Motor neuron (in vitro differentiated cells): ENCODE measurements around the gene ENPP3. TPM values are rescaled to one million over a fixed set of nuclear protein-coding genes. Genes with fewer than 3 reads are reported as not detected.

Source experiments
- ATAC-seq, 8 experiments: fragments of 200-7000 bp; cut with Tn5 transposase; replicated peaks in 6 of 8; 2 replicates each; pipeline ENCODE4 v1.8.0; 2021; ENCODE audit warnings: mild to moderate bottlenecking in 8 of 8, moderate library complexity in 8 of 8
- H3K27ac ChIP-seq, 2 donors: fragments of 250-450 bp; sonication (Bioruptor Pico); 2 replicates each; pipeline ENCODE4 v1.9.0; 2021; ENCODE audit warnings: antibody characterized with exemption in 2 of 2, mild to moderate bottlenecking in 2 of 2, moderate library complexity in 1 of 2
- H3K4me1 ChIP-seq, 2 donors: fragments of 250-450 bp; sonication (Bioruptor Pico); replicated peaks in 1 of 2; 2 replicates each; pipeline ENCODE4 v1.6.1; 2021; ENCODE audit warnings: antibody characterized with exemption in 2 of 2, mild to moderate bottlenecking in 2 of 2, moderate library complexity in 1 of 2
- H3K4me3 ChIP-seq, 5 donors: fragments of 250-450 bp; sonication (Bioruptor Pico); 2 replicates each; pipeline ENCODE4 v1.9.0; 2021; ENCODE audit warnings: antibody characterized with exemption in 5 of 5, mild to moderate bottlenecking in 5 of 5, moderate library complexity in 4 of 5
- WGBS, 10 experiments: fragments of 450-650 bp; shearing (Covaris generic); methylation state at CpG; one replicate each; pipeline ENCODE4 v1.0.0; 2022; 5-methylcytosine and 5-hydroxymethylcytosine counted together
- in situ Hi-C, 9 experiments: fragments of 400-800 bp; cut with MboI; loops; one replicate each; pipeline ENCODE4 v1.15.0; 2021; ENCODE audit warnings: low sequenced_read_pairs in 9 of 9, low pct_unique_long_range_greater_than_20kb in 2 of 9; ENCODE audit not compliant: unreplicated experiment in 9 of 9
- total RNA-seq, 8 experiments: library from RNA; unstranded; fragments of 300-600 nt; gene quantifications; 2 replicates each; pipeline versions ENCODE4 v1.2.3 to v1.2.4, GENCODE V29; 2022

Gene ENPP3
- total RNA-seq, 8 experiments from 2014 or later = 0.14 to 0.78 (median 0.27) TPM; not detected in 3

DNA sequence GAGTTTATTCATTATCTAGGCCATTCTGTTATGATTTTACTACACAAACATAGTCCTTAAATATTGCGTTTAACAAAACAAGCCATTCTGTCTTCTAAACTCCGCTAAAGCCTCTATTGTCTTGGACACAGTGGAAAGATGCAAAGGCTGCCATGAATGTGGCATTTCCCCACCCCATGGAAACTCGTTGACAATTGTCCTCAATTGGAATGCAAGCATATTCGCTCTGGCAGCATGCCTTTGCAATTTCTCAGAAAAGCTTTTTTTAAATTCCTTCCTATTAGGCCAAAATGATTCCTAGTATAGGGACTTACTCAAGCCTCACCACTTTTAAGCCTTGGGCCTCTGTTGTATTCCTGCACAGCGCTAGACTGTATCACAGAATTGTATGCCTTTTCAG is 41.3 kb downstream of the ENPP3 start:
- in situ Hi-C loops = loop anchor here in 6 of 9 experiments (25.0 kb wide), 3 partner anchors 209 to 534 kb away; no protein-coding TSS in a partner anchor
- WGBS, 10 experiments = 20 to 66% (median 42%) methylated on average over 1 to 5 of the region's 5 CpGs
- ATAC-seq = peak in 6 of 8 experiments; percentile 16 to 82 (median 72)

DNA sequence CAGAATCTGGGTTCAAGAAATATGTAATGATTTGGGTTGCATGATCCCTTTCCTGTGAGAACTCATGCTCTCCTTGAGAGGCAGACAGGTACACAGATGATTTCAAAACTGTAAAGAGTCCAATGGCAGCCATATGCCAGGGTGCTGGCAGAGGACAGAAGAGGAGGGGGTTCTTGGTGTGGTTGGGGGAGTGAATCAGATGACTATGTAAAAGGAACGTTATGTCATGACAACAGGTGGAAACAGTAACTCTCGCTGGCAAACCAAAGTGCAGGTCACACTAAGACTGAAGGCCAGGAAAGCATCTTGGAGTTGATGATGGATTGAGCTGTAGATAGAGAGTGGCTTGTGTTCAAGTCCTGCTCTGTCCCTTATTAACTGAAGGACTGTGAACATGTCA is 43.8 kb downstream of the ENPP3 start:
- ATAC-seq = no peak
- no peak overlapping the region for H3K4me3 ChIP-seq
- in situ Hi-C loops = loop anchor here in 6 of 9 experiments (25.0 kb wide), 3 partner anchors 206 to 531 kb away; no protein-coding TSS in a partner anchor
- 20 to 100% (median 94%) methylated on average over 1 to 2 of the region's 2 CpGs; no CpG with 5 or more reads in 1 of the 10 experiments for WGBS, 10 experiments
- H3K4me1 ChIP-seq = no peaks in the 10 kb centered on the region
- H3K27ac ChIP-seq = no peak overlapping the region

More for the DNA sequence above, 41.3 kb downstream of the ENPP3 start:
- Histone ChIP-seq H3K27ac (no peak overlapping the region), H3K4me3 (no peak overlapping the region), H3K4me1 (no peaks in the 10 kb centered on the region)

DNA sequence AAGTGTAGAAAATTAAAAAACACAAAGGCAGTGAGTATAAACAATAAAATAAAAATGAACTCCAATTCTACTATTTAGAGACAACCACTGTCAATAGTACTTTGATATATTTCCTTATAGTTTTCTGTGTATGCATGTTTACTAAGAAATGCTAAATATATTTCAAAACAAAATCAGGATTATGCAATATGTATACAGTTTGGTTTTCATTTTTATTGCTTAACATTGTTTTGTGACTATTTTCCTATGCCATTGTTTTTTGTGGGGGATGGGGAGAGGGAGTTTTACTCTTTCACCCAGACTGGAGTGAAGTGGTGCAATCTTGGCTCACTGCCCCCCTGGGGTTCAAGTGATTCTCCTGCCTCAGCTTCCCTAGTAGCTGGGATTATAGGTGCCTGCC is 44.5 kb downstream of the ENPP3 start:
- no peak for ATAC-seq
- Histone ChIP-seq H3K4me1 (no peaks in the 10 kb centered on the region), H3K4me3 (no peak overlapping the region), H3K27ac (no peak overlapping the region)
- in situ Hi-C loops = loop anchor here in 6 of 9 experiments (25.0 kb wide), 3 partner anchors 206 to 531 kb away; no protein-coding TSS in a partner anchor

DNA sequence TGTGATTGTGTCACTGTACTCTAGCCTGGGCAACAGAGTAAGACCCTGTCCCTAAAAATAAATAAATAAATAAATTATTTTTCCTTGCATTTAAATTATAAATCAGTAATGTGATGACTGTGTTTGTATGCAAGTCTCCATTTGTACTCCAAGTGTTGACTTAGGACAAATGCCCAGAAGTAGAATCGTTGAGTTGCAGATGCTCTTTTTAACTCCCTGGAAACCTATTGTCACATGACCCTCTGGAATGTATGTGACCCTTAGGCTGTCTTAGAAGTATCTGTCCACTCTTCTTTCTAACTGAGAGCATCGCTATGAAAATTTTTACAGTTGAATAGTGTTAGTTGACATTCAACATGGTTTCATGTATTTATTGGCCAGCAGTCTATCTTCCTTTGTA is 45.3 kb downstream of the ENPP3 start:
- no peak overlapping the region for H3K27ac ChIP-seq
- H3K4me3 ChIP-seq = no peak overlapping the region
- peak in 4 of 8 experiments; percentile 36 to 77 (median 58) for ATAC-seq
- in situ Hi-C loops = loop anchor here in 6 of 9 experiments (25.0 kb wide), 3 partner anchors 205 to 530 kb away; no protein-coding TSS in a partner anchor
- no peaks in the 10 kb centered on the region for H3K4me1 ChIP-seq
- WGBS, 10 experiments = 0 to 67% (median 46%) methylated on average over 1 to 2 of the region's 2 CpGs; no CpG with 5 or more reads in 4 of the 10 experiments

DNA sequence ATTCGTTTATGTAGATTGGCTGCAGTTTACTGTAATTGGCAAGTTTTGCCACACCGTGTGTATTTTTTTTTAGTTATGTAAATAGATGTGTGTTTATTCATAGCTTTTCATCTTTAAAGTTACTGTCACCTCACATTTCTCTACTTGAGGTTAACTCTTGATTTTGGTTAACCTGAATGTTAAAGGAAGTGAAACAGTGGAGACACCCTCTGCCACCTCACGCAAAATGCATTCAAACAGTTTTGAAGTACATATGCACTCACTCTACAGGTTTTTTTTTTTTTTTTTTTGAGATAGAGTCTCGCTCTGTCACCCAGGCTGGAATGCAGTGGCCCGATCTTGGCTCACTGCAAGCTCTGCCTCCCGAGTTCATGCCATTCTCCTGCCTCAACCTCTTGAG is 46.4 kb downstream of the ENPP3 start:
- WGBS, 10 experiments = 38 to 100% (median 76%) methylated on average over 1 to 6 of the region's 6 CpGs
- H3K27ac ChIP-seq = no peak overlapping the region
- ATAC-seq = no peak
- in situ Hi-C loops = loop anchor here in 6 of 9 experiments (25.0 kb wide), 3 partner anchors 204 to 529 kb away; no protein-coding TSS in a partner anchor
- no peaks in the 10 kb centered on the region for H3K4me1 ChIP-seq
- H3K4me3 ChIP-seq = no peak overlapping the region

DNA sequence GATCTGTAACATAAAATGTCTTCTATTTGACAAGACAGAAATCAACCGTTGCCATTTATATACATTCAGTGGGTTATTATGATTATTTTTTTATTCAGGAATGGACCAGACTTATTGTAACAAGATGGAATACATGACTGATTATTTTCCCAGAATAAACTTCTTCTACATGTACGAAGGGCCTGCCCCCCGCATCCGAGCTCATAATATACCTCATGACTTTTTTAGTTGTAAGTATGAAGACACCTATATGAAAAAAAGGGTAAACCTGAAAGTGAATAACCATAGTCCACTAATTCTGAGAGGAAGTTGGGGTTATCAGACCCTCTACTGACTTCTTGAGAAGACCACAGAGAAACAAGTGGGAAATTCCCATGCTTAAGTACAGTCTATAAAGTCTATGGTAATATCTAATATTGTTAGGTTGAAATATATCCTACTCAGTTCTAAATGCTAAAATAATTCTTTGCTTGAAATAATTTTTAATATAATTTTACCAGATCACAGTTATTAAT is 48.2 kb downstream of the ENPP3 start:
- no peak for ATAC-seq
- Histone ChIP-seq H3K4me1 (no peaks in the 10 kb centered on the region), H3K27ac (no peak overlapping the region), H3K4me3 (no peak overlapping the region)
- WGBS, 10 experiments = 87 to 100% (median 100%) methylated on average over 2 to 4 of the region's 4 CpGs; no CpG with 5 or more reads in 1 of the 10 experiments
- in situ Hi-C loops = loop anchor here in 6 of 9 experiments (25.0 kb wide), 3 partner anchors 202 to 527 kb away; no protein-coding TSS in a partner anchor

DNA sequence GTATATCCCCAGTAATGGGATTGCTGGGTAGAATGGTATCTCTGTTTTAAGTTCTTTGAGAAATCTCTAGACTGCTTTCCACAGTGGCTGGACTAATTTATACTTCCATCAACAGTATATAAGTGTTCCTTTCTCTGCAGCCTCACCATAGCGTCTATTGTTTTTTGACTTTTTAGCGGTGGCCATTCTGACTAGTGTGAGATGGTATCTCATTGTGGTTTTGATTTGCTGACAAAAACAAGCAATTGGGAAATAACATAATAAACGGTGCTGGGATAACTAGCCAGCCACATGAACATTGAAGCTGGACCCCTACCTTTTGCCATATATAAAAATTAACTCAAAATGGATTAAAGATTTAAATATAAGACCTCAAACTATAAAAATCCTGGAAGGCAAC is 49.9 kb downstream of the ENPP3 start:
- 79 to 96% (median 89%) methylated on average over 2 to 3 of the region's 3 CpGs; no CpG with 5 or more reads in 3 of the 10 experiments for WGBS, 10 experiments
- in situ Hi-C loops = loop anchor here in 6 of 9 experiments (25.0 kb wide), 3 partner anchors 200 to 525 kb away; no protein-coding TSS in a partner anchor
- Histone ChIP-seq H3K4me1 (no peaks in the 10 kb centered on the region), H3K27ac (no peak overlapping the region), H3K4me3 (no peak overlapping the region)
- ATAC-seq = no peak

DNA sequence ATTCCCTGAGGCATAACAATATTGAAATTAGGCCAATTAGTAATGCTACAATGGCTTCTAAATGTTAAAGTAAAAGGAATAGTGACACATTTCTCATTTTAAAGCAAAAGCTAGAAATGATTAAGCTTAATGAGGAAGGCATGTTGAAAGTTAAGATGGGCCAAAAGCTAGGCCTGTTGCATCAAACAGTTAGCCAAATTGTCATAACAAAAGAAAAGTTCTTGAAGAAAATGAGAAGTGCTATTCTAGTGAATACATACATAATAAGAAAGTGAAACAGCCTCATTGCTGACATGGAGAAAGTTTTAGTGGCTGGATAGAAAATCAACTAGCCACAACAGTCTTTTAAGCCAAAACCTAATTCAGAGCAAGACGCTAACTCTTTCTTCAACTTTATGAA is 51.2 kb downstream of the ENPP3 start:
- Histone ChIP-seq H3K27ac (no peak overlapping the region), H3K4me3 (no peak overlapping the region), H3K4me1 (no peaks in the 10 kb centered on the region)
- in situ Hi-C loops = loop anchor here in 6 of 9 experiments (25.0 kb wide), 3 partner anchors 199 to 524 kb away; no protein-coding TSS in a partner anchor
- 43 to 100% (median 89%) methylated on average over 1 of the region's 1 CpG; no CpG with 5 or more reads in 3 of the 10 experiments for WGBS, 10 experiments
- ATAC-seq = no peak

DNA sequence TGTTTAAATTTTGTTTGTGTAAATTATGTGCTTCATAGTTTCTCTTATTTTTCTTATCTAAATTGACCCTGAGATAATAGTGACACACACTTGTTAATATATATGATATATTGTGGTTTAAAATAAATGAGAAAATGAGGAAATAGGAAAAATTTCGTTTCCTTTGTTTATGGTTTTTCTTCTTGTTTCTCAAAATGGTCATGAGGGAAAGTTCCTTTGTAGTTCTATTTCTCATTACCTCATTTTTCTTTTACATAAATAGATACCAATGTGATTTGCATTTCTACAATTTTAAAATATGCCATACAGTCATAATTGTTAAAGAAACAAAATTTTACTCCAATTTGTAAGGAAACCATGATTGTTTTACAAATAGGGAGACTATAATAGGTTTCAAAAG is 54.9 kb downstream of the ENPP3 start:
- Histone ChIP-seq H3K4me3 (no peak overlapping the region), H3K27ac (no peak overlapping the region), H3K4me1 (no peaks in the 10 kb centered on the region)
- WGBS, 10 experiments = 5 to 92% (median 61%) methylated on average over 1 of the region's 1 CpG
- ATAC-seq = no peak
- in situ Hi-C loops = loop anchor here in 8 of 9 experiments (10.0 to 25.0 kb wide), 4 partner anchors 195 to 520 kb away; no protein-coding TSS in a partner anchor

DNA sequence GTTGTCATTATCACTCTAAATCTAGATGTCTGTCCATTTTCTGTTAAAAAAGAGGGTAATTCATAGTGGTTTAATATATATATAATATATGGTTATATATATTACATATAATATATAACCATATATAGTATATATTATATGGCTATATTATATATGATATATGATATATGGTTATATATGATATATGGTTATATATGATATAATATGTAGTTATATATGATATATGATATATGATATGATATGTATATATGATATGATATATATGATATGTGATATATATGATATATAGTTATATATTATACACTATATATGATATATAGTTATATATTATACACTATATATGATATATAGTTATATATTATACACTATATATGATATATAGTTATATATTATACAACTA is 55.5 kb downstream of the ENPP3 start:
- no peak overlapping the region for H3K4me3 ChIP-seq
- H3K4me1 ChIP-seq = no peaks in the 10 kb centered on the region
- no peak for ATAC-seq
- in situ Hi-C loops = loop anchor here in 8 of 9 experiments (10.0 to 25.0 kb wide), 4 partner anchors 195 to 520 kb away; no protein-coding TSS in a partner anchor
- H3K27ac ChIP-seq = no peak overlapping the region

DNA sequence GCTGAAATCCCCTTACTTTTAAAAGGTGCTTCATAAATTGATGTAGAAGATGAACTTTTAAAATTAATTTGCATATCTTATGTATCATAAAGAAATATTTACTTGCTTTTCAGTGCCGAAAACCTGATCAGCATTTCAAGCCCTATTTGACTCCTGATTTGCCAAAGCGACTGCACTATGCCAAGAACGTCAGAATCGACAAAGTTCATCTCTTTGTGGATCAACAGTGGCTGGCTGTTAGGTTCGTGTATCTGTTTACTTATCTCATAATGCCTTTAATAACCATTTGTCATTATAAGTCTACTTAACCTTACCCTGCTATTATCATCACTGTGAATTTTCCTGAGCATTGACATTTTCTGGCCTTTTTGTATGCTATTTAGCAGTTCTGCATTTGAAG is 56.3 kb downstream of the ENPP3 start:
- 73 to 90% (median 80%) methylated on average over 2 to 5 of the region's 5 CpGs for WGBS, 10 experiments
- Histone ChIP-seq H3K27ac (no peak overlapping the region), H3K4me3 (no peak overlapping the region), H3K4me1 (no peaks in the 10 kb centered on the region)
- no peak for ATAC-seq
- in situ Hi-C loops = loop anchor here in 8 of 9 experiments (10.0 to 25.0 kb wide), 4 partner anchors 194 to 519 kb away; no protein-coding TSS in a partner anchor

DNA sequence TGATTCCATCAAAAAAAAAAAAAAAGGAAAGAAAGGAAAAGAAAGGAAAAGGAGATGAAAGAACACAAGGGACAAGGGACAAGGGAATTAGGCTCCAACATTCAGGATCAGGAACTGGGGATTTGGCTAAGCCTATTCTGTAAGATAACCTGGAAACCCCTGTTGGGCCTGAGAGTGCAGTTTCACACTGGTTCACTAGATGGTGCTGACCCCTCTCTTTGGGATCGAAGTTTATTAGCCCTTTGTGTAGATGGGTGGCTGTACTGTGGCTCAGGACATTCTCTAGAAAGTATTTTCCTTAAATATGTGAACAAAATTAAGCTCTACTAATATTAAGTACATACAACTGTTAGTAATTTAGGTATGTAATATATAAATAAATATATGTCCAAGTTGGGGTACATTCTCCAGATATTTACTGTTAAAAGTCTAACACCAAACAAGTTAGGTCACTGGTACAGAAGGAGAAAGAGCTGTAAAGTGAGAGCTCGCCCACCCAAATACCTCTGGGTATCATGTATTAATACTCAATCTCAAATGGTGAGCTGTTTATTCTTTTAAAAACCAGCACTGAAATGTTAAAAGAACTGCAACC is 57.8 kb downstream of the ENPP3 start:
- Histone ChIP-seq H3K4me3 (no peak overlapping the region), H3K4me1 (no peaks in the 10 kb centered on the region), H3K27ac (no peak overlapping the region)
- ATAC-seq = peak; percentile 60 to 99 (median 86)
- 0 to 83% (median 47%) methylated on average over 1 to 2 of the region's 2 CpGs; no CpG with 5 or more reads in 3 of the 10 experiments for WGBS, 10 experiments
- in situ Hi-C loops = loop anchor here in 8 of 9 experiments (10.0 to 25.0 kb wide), 4 partner anchors 192 to 517 kb away; no protein-coding TSS in a partner anchor

DNA sequence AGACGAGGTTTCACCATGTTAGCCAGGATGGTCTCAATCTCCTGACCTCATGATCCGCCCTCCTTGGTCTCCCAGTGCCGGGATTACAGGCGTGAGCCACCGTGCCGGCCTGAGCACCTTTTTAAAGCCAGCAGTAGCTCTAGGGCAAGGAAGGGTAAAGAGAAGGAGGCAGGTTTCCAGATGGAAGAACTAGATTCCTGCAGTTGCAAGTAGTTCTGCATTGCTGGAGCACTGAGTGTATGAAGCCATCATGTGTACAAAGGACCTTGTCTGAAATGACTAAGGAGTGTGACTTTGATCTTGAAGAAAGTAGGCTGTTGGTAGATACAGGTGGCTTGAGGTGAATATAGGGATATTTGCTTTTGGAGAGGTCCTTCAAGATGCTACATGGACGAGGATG is 59.9 kb downstream of the ENPP3 start:
- H3K27ac ChIP-seq = no peak overlapping the region
- no peak overlapping the region for H3K4me3 ChIP-seq
- 33 to 100% (median 100%) methylated on average over 1 to 3 of the region's 7 CpGs; no CpG with 5 or more reads in 6 of the 10 experiments for WGBS, 10 experiments
- no peak for ATAC-seq
- in situ Hi-C loops = loop anchor here in 8 of 9 experiments (10.0 to 25.0 kb wide), 4 partner anchors 190 to 515 kb away; no protein-coding TSS in a partner anchor
- H3K4me1 ChIP-seq = no peaks in the 10 kb centered on the region
